AG10803 (cell line): ENCODE data around the gene SH3PXD2A.

Experiments
- DNase-seq: peaks from one replicate; pipeline ENCODE4 v3.0.0; 2010; ENCODE audit warnings: low read depth
- H3K4me3 ChIP-seq: 2 replicates; pipeline ENCODE4 v1.5.1; 2011; ENCODE audit warnings: mild to moderate bottlenecking, low read length, control low read depth
- CTCF ChIP-seq: conservative IDR thresholded peaks from 2 replicates; pipeline ENCODE4 v1.5.1; 2011; ENCODE audit warnings: mild to moderate bottlenecking, low read length, control low read depth, inconsistent platforms

SH3PXD2A gene

DNA sequence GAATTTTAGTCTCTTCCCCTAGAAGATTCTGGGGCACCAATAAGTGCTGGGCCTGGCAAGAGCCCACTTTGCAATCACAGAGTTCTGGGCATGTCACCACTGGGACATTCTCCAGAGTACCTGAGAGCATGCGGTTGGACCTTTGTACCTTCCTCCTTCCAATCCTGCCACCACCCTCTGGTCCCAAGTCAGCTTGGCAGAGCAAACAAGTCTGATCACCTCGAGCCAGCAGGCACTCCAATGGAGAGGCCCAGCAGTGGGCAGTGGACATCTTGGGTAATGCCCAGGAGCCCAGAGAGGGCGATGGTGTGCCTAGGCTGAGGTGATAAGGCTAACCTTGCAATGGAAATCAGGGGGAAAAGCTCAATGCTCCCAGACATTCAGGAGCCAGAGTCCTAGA lies 43.4 kb downstream of the SH3PXD2A start:
- no peak for DNase-seq
- no peak for TF ChIP-seq CTCF
- H3K4me3 ChIP-seq: no peak overlapping the region

DNA sequence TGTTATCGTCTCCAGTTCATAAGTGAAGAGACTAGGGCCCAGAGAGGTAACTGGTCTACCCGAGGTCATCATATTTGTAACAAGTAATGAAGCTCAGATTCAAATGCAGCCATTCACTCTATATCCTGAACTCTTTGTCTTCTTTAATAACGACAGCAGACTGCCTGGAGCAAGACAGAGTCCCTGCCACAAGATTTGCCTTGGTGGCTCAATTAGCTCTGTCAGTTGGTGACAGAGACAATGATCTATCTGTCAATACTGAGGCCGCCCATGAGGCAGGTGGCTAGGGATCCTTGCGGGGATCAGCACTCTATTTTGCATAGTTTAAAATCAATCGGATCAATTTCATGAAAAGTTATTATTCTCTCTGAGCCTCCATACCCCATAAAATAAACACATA lies 43.9 kb downstream of the SH3PXD2A start:
- no peak for DNase-seq
- H3K4me3 ChIP-seq: no peak overlapping the region
- no peak for TF ChIP-seq CTCF

- TF ChIP-seq CTCF: no peak
- DNase-seq: no peak
- H3K4me3 ChIP-seq: no peak overlapping the region
Observed at GRCh38 chr10:103808780-103809179, 46.6 kb downstream of the SH3PXD2A start.

DNA sequence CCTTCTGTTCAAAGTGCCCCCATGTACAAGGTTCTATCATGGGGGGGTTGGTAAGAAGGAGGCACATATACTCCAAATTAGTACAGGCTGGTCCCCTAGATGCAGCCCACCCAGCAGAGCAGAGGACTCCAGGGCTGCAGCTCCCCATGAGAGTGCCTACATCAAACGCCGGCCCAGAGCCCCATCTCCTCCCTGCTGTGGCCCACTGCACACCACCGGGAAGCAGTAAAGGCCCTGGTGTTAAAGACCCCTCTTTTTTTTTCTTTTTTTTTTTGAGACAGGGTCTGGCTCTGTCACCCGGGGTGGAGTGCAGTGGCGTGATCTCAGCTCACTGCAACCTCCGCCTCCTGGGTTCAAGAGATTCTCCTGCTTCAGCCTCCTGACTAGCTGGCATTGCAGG lies 47.4 kb downstream of the SH3PXD2A start:
- no peak for TF ChIP-seq CTCF
- H3K4me3 ChIP-seq: no peak overlapping the region
- DNase-seq: no peak

GRCh38 chr10:103806395-103807187 lies 48.8 kb downstream of the SH3PXD2A start:
- TF ChIP-seq CTCF: no peak
- H3K4me3 ChIP-seq: no peak overlapping the region
- DNase-seq: no peak

DNA sequence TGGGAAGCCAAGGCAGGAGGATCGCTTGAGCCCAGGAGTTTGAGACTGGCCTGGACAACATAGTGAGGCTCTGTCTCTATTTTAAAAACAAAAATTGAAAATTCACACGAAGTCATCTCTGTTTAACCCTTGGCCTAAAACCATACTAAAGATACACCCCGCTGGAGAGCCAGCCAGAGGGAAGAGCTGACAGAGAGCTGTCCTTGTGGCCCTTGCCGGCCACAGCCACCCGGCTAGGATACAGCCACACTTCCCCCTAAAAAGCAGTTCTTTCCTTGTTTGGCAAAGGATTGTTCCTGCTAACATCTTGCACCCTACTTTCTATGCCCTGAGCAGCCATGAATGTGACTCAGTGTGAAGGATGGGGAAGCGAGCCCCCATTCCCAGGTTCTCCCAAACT lies 49.6 kb downstream of the SH3PXD2A start:
- TF ChIP-seq CTCF: no peak

DNA sequence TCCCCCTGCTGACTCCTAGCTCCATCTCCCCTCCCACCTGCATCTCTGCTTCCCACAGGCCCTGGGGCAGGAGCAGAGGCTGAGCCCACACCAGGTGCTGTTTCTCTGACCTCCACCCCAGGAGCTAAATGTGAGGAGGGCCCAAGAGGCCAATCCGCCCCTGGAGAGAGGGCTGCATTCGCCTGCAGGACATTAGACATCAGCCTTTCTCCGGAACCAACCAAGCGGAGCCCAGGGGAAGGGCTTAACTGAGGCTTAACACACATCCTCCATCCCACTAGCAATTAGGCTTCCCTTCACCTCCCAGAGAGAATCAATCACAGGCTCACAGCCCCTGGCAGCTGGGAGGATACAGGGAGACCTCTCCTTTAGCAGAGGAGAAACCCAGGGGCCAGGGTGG lies 50.5 kb downstream of the SH3PXD2A start:
- no peak for DNase-seq
- no peak for TF ChIP-seq CTCF
- H3K4me3 ChIP-seq: no peak overlapping the region

More for the DNA sequence above, 49.6 kb downstream of the SH3PXD2A start:
- H3K4me3 ChIP-seq: no peak overlapping the region
- DNase-seq: no peak
